Astrocyte (in vitro differentiated cells and primary cell): Measurements from ENCODE around the gene ATG2B. TPM values are rescaled to one million over a fixed set of nuclear protein-coding genes. Genes with fewer than 3 reads are reported as not detected.

Experiments used
- DNase-seq: peaks from one replicate; pipeline ENCODE4 v3.0.0-alpha.2; 2010; ENCODE audit warnings: low read depth
- FAIRE-seq: peaks from 2 replicates; lab custom pipeline; 2011; peaks lifted over from hg19 to GRCh38; lab: Jason Lieb, UNC
- H2AFZ ChIP-seq: 2 replicates; pipeline ENCODE4 v1.6.0; 2012; ENCODE audit warnings: low read depth, low read length, inconsistent platforms
- H3K27ac ChIP-seq: 2 replicates; pipeline ENCODE4 v1.5.1; 2011; ENCODE audit warnings: low read depth, low read length, inconsistent platforms
- H3K27me3 ChIP-seq: 2 replicates; pipeline ENCODE4 v1.6.0; 2011; ENCODE audit warnings: low read length, inconsistent platforms; ENCODE audit not compliant: insufficient read depth
- H3K36me3 ChIP-seq: 2 replicates; pipeline ENCODE4 v1.5.1; 2011; ENCODE audit warnings: low read length, inconsistent platforms; ENCODE audit not compliant: insufficient read depth
- H3K4me1 ChIP-seq: 2 replicates; pipeline ENCODE4 v1.5.1; 2011; ENCODE audit warnings: low read length, inconsistent platforms; ENCODE audit not compliant: insufficient read depth
- H3K4me2 ChIP-seq: 2 replicates; pipeline ENCODE4 v1.6.0; 2012; ENCODE audit warnings: low read length, inconsistent platforms
- H3K4me3 ChIP-seq: 2 replicates; pipeline ENCODE4 v1.5.1; 2011; ENCODE audit warnings: low read depth, mild to moderate bottlenecking, low read length, inconsistent platforms; ENCODE audit not compliant: insufficient read depth
- H3K79me2 ChIP-seq: 2 replicates; pipeline ENCODE4 v1.6.0; 2012; ENCODE audit warnings: mild to moderate bottlenecking, low read length, inconsistent platforms; ENCODE audit not compliant: insufficient read depth
- H3K9ac ChIP-seq: 2 replicates; pipeline ENCODE4 v1.6.0; 2012; ENCODE audit warnings: mild to moderate bottlenecking, low read length, inconsistent platforms
- H3K9me3 ChIP-seq: 2 replicates; pipeline ENCODE4 v1.5.1; 2012; ENCODE audit warnings: low read depth, mild to moderate bottlenecking, low read length, inconsistent platforms; ENCODE audit not compliant: insufficient read depth
- H4K20me1 ChIP-seq: 2 replicates; pipeline ENCODE4 v1.6.0; 2012; ENCODE audit warnings: low read length, inconsistent platforms; ENCODE audit not compliant: insufficient read depth
- H3K27ac Mint-ChIP-seq: one replicate; pipeline ENCODE4 v1.8.0; 2021; ENCODE audit warnings: mild to moderate bottlenecking, mixed read lengths; ENCODE audit not compliant: unreplicated experiment
- H3K27me3 Mint-ChIP-seq: one replicate; pipeline ENCODE4 v1.8.0; 2021; ENCODE audit warnings: low read depth, mixed read lengths; ENCODE audit not compliant: unreplicated experiment
- H3K36me3 Mint-ChIP-seq: one replicate; pipeline ENCODE4 v1.8.0; 2021; ENCODE audit warnings: low read depth, mixed read lengths; ENCODE audit not compliant: unreplicated experiment
- H3K4me1 Mint-ChIP-seq: one replicate; pipeline ENCODE4 v1.8.0; 2021; ENCODE audit warnings: low read depth, mixed read lengths; ENCODE audit not compliant: unreplicated experiment
- H3K4me3 Mint-ChIP-seq: one replicate; pipeline ENCODE4 v1.8.0; 2021; ENCODE audit warnings: mild to moderate bottlenecking, moderate library complexity, mixed read lengths; ENCODE audit not compliant: unreplicated experiment
- H3K9me3 Mint-ChIP-seq: one replicate; pipeline ENCODE4 v1.8.0; 2021; ENCODE audit warnings: mild to moderate bottlenecking, mixed read lengths; ENCODE audit not compliant: unreplicated experiment
- CTCF ChIP-seq: IDR thresholded peaks from 2 replicates; pipeline ENCODE4 v1.5.1; 2011; ENCODE audit warnings: low read depth, mild to moderate bottlenecking, inconsistent platforms, low read length, moderate library complexity; ENCODE audit not compliant: insufficient read depth
- EZH2 ChIP-seq: IDR thresholded peaks from 2 replicates; pipeline ENCODE4 v1.6.1; 2012; ENCODE audit warnings: mild to moderate bottlenecking, low read length, inconsistent platforms; ENCODE audit not compliant: insufficient read depth
- total RNA-seq: library from RNA; stranded (reverse); gene quantifications from 2 replicates; pipeline ENCODE4 v1.2.1, GENCODE V29; 2021

ATG2B gene
- total RNA-seq, 1 donor from 2014 or later: 14.2 TPM

GRCh38 chr14:96399405-96399804 lies 36.3 kb upstream of the ATG2B start:
- no peak overlapping the region for H3K4me3 ChIP-seq
- no peak overlapping the region for H3K4me2 ChIP-seq
- DNase-seq (no peak), FAIRE-seq (no peak)
- H3K36me3 ChIP-seq: no peaks in the 10 kb centered on the region
- no peaks in the 10 kb centered on the region for H4K20me1 ChIP-seq
- no peak overlapping the region for H3K27ac Mint-ChIP-seq
- TF ChIP-seq CTCF (no peak), EZH2 (no peak)
- H3K27me3 Mint-ChIP-seq: peaks cover 12% of the 10 kb centered on the region
- H3K4me3 Mint-ChIP-seq: no peak overlapping the region
- H3K36me3 Mint-ChIP-seq: no peaks in the 10 kb centered on the region
- H3K4me1 Mint-ChIP-seq: no peaks in the 10 kb centered on the region
- H2AFZ ChIP-seq: no peak overlapping the region
- H3K27ac ChIP-seq: no peak overlapping the region
- H3K9me3 Mint-ChIP-seq: no peaks in the 10 kb centered on the region
- H3K27me3 ChIP-seq: no peaks in the 10 kb centered on the region
- no peaks in the 10 kb centered on the region for H3K79me2 ChIP-seq
- no peaks in the 10 kb centered on the region for H3K9me3 ChIP-seq
- H3K4me1 ChIP-seq: no peaks in the 10 kb centered on the region
- H3K9ac ChIP-seq: no peak overlapping the region

- H3K27me3 Mint-ChIP-seq: peaks cover 12% of the 10 kb centered on the region
- H3K4me1 ChIP-seq: no peaks in the 10 kb centered on the region
- no peaks in the 10 kb centered on the region for H3K4me1 Mint-ChIP-seq
- H3K27ac Mint-ChIP-seq: no peak overlapping the region
- no peaks in the 10 kb centered on the region for H3K9me3 ChIP-seq
- no peaks in the 10 kb centered on the region for H3K79me2 ChIP-seq
- no peaks in the 10 kb centered on the region for H3K36me3 ChIP-seq
- no peak overlapping the region for H3K4me3 ChIP-seq
- H3K27me3 ChIP-seq: no peaks in the 10 kb centered on the region
- no peaks in the 10 kb centered on the region for H3K9me3 Mint-ChIP-seq
- H3K4me2 ChIP-seq: no peak overlapping the region
- FAIRE-seq: no peak
- no peak for DNase-seq
- no peak overlapping the region for H3K4me3 Mint-ChIP-seq
- TF ChIP-seq EZH2 (no peak), CTCF (no peak)
- no peak overlapping the region for H2AFZ ChIP-seq
- no peaks in the 10 kb centered on the region for H3K36me3 Mint-ChIP-seq
- H4K20me1 ChIP-seq: no peaks in the 10 kb centered on the region
- no peak overlapping the region for H3K27ac ChIP-seq
- H3K9ac ChIP-seq: no peak overlapping the region
These were observed 35.8 kb upstream of the ATG2B start for GRCh38 chr14:96398921-96399320.

GRCh38 chr14:96398432-96398831 lies 35.3 kb upstream of the ATG2B start:
- Histone ChIP-seq H3K9ac (no peak overlapping the region), H3K9me3 (no peaks in the 10 kb centered on the region), H2AFZ (no peak overlapping the region), H3K79me2 (no peaks in the 10 kb centered on the region), H3K4me1 (no peaks in the 10 kb centered on the region), H3K27me3 (no peaks in the 10 kb centered on the region), H3K4me3 (no peak overlapping the region), H4K20me1 (no peaks in the 10 kb centered on the region), H3K4me2 (no peak overlapping the region), H3K36me3 (no peaks in the 10 kb centered on the region), H3K27ac (no peak overlapping the region)
- Mint-ChIP-seq H3K4me3 (no peak overlapping the region), H3K27me3 (peaks cover 12% of the 10 kb centered on the region), H3K27ac (no peak overlapping the region), H3K4me1 (no peaks in the 10 kb centered on the region), H3K9me3 (no peaks in the 10 kb centered on the region), H3K36me3 (no peaks in the 10 kb centered on the region)
- DNase-seq: no peak
- no peak for TF ChIP-seq EZH2
- TF ChIP-seq CTCF: no peak
- FAIRE-seq: no peak
